GF-D8 (cell line): ENCODE data around the gene XIAP.
A peak's percentile ranks its signal among the peaks of the same experiment; 100 is the strongest.
"Not testable (repeated sequence)": the region's sequence is repeated elsewhere in the genome, so short reads cannot be mapped to it uniquely, and the experiment has no call there.

Experiments used
- DNase-seq: peaks from one replicate; lab custom pipeline; 2025; lab: John Stamatoyannopoulos, UW

Gene XIAP

GRCh38 chrX:123859846-123860838 is at the start of gene XIAP:
TSS of gene XIAP (plus strand) at chrX:123860053. CDS start at chrX:123885663, 25,610 bp downstream.
- DNase-seq: peak; percentile 49

DNA sequence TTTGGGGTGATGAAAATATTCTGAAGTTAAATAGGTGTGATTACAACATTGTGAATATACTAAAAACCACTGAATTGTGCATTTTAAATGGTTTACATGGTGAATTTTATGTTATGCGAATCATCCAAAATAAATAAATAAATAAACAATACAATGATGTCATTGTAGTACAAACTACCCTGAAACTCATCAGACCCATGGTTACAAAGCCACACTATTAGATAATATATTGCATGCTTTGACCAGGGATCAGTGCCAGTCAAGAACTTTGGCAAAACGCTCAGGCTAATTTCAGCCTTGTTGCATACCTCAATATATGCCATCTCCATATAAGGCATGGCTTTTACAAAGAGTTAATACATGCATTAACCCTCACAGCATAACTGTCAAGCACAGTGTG is 45.5 kb upstream of the XIAP start:
- DNase-seq: no peak

GRCh38 chrX:123814934-123815394 is 44.9 kb upstream of the XIAP start:
- not testable (repeated sequence) for DNase-seq

DNA sequence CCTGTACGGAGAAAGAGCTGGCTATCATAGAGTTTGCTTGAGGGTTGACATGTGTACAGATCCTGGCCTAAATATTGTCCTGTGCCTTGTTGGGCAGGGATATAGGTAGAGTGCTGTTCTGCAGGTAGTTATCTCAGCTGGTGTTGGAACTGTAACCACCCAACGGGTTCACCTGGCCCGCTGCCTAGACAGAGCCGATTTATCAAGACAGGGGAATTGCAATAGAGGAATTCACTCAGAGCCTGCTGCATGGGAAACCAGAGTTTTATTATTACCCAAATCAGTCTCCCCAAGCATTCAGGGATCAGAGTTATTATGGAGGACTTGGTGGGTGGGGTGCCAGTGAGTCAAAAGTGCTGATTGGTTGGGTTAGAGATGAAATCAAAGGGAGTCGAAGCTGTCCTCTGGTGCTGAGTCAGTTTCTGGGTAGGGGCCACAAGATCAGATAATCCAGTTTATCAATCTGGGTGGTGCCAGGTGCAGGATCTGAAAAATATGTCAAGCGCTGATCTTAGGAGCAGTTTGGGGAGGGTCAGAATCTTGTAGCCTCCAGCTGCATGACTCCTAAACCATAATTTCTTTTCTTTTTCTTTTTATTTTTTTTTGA is 42.5 kb upstream of the XIAP start:
- DNase-seq: no peak

DNA sequence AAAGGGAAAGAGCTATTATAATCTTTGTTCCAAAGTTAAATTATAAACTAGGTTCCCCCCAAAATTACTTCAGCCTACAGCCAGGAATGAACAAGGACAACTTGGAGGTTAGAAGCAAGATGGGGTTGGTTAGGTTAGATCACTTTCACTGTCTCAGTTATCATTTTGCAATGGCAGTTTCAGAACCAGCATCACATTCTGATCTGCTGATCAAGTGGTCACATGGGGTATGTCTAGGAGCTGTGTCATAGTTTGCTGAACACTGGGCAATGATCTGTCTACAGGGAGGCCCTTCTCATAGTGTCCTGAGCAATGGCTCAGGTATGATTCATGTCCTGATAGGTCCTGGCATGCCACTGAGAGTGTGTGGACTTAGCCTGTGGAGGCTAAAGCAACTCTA is 41.6 kb upstream of the XIAP start:
- no peak for DNase-seq

GRCh38 chrX:123822965-123823364 is 36.9 kb upstream of the XIAP start:
- DNase-seq: no peak

- no peak for DNase-seq
These were observed 29.5 kb upstream of the XIAP start for GRCh38 chrX:123830309-123830708.

GRCh38 chrX:123833387-123833786 is 26.5 kb upstream of the XIAP start:
- no peak for DNase-seq

- no peak for DNase-seq
These were observed 25.7 kb upstream of the XIAP start for GRCh38 chrX:123834116-123834515.

DNA sequence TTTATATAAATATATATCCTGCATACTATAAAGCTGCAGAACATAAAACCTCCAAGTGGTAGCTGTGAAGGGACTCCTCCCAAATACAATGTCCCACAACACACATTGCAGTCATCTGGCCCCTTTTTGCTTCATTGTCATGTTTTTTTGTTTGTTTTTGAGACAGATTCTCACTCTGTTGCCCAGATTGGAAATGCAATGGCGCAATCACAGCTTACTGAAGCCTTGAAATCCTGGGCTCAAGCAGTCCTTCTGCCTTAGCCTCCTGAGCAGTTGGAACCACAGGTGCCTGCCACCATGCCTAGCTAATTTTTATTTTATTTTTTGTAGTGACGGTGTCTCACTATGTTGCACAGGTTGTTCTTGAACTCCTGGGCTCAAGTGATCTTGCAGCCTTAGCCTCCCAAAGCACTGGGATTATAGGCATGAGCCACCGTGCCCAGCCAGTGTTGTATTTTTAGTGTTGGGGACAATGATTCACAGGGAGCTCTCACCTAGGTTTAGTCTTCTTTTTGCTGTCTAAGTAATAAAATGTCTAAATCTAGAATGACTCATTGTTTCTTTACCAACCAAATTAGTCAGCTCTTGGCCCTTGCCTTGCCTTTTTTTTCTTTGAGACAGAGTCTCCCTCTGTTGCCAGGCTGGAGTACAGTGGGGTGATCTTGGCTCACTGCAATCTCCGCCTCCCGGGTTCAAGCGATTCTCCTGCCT is 24.0 kb upstream of the XIAP start:
- no peak for DNase-seq

- DNase-seq: not testable (repeated sequence)
These were observed 14.7 kb upstream of the XIAP start for GRCh38 chrX:123845129-123845528.

DNA sequence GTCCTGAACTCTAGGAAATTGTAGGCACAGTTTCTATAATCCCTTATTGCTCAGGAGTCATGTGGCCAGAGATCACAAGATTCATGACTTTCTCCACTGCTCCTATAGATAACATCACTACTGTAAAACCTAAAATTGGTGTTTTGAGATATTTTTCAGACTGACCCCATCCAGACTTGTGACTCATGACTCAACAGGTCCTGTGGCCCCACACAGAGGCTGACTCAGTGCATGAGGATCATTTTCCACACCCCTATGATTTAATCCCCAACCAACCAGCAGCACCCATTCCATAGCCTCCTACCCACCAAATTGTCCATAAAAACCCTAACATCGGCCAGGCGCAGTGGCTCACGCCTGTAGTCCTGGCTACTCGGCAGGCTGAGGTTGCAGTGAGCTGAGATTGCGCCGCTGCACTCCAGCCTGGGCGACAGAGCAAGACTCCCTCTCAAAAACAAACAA is 13.2 kb upstream of the XIAP start:
- DNase-seq: no peak

GRCh38 chrX:123847056-123847455 is 12.8 kb upstream of the XIAP start:
- DNase-seq: no peak

DNA sequence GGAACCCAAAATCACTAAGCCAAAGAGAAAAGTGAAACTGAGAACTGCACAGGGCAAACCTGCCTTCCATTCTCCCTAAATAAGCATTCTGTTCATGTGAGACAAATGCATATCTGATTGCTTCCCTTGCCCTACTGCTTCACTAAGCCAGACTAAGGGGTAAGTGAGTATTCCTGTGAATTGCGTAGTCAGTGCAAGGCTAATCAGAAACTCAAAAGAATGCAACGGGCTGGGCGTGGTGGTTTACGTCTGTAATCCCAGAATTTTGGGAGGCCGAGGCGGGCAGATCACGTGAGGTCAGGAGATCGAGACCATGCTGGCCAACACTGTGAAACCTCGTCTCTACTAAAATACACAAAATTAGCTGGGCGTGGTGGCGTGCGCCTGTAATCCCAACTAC is 10.8 kb upstream of the XIAP start:
- DNase-seq: no peak

DNA sequence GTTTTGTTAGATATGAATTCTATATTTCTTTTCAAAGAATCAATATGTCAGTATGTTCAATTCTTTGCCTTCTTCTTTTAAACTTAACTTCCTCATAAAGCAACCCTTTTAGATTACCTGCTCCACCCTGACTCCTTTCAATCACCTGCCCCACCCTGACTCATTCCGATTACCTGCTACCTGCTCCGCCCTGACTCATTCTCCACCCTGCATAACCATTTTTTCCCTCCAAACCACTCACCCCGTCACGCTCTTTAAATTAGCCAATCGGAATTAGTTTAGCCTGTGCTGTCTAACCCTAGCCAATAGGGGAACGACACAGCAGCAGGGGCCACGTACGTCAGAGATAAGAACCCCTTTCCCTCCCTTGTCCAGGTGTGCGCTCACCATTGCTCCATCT is 9.9 kb upstream of the XIAP start:
- not testable (repeated sequence) for DNase-seq

GRCh38 chrX:123851079-123851478 is 8.8 kb upstream of the XIAP start:
- DNase-seq: no peak

DNA sequence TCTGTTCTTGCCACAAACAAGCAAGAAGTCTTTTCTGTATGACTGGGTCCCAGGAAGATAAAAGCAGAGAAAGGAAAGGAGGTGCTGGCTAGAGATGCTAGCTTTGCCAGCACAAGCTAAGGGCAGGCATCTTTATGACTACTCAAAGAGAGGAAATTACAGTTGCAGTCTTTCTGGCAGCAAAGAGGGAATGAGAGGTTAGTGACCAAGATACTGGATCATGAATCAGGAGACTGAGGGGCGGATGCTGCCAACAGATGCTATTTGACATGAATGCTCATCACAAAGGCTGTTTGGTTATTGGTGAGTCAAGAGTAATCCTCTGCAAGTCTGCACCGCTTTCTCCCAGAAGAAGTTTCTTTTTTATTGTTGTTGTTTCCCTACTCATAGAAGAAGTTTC is 5.5 kb upstream of the XIAP start:
- DNase-seq: no peak

- DNase-seq: no peak
These were observed 426 bp upstream of the XIAP start for GRCh38 chrX:123859409-123859845.

GRCh38 chrX:123860983-123861382 is 1.1 kb downstream of the XIAP start:
- no peak for DNase-seq

DNA sequence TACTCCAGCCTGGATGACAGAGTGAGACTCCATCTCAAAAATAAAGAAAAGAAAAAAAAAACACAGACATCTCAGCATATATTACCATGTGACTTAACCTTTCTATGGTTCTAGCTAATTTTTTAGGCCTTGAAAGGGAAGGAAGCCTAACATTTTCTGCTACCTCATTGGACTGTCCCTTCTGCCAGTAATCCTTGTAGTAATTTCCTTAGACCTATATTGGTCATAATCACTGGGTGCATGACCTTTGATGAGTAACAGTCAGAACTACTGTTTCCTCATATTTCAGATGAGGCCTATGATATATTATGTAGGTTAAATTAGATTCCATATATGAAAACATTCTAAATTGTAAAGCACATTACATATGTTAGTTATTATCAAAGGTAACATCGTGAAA is 9.6 kb downstream of the XIAP start:
- DNase-seq: no peak

DNA sequence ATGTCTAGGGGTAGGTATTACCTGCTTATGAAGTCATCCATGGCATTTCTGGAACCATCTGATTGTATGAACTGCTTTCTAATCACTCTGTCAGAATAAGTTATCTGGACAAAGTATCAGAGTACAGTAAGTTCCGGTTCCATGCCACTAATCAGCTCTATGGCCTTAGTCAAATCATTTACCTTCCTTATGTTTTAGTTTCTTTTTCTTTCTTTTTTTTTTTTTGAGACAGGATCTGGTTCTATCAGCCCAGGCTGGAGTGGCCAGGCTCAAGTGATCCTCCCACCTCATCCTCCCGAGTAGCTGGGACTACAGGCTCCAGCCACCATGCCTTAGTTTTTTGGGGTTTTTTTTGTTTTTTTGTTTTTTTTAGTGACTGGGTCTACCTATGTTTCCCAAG is 11.5 kb downstream of the XIAP start:
- DNase-seq: no peak

DNA sequence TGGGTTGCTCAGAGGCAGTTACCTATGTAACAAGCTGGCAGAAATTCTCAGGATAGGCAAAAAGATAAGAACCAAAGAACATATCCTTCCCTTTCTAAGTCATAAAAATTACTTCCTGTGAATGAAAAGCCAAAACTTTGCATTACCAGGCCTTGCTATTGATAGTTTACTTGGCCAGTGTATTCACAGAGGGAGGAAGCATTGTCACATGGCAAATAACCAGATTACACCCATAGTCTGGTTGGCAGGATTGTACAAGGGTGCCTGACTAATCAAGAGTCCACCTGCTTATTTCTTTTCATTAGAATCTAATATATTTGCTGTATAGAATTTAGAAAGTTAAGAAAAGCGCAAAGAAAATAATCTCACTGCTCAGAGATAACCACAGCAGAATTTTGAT is 14.1 kb downstream of the XIAP start:
- DNase-seq: no peak
